MM.1S (cell line): ENCODE results near the gene TRIM6.

Experiments
- EZH2 ChIP-seq: fragments of 300-600 bp; sonication (generic); optimal IDR thresholded peaks from 2 replicates; pipeline ENCODE3; 2017; ENCODE audit warnings: low read depth, mild to moderate bottlenecking, antibody characterized with exemption, low read length, mixed read lengths
- EZH2phosphoT487 ChIP-seq: fragments of 300-600 bp; sonication (generic); IDR thresholded peaks from 2 replicates; pipeline ENCODE4 v1.6.1; 2018; ENCODE audit warnings: antibody characterized with exemption, low read length
- TF ChIP-seq, protein P1 (sequence below): fragments of 300-600 bp; sonication (generic); IDR thresholded peaks from 2 replicates; pipeline ENCODE4 v1.5.1; 2016; ENCODE audit warnings: antibody characterized with exemption, low read length, mixed read lengths

DNA sequence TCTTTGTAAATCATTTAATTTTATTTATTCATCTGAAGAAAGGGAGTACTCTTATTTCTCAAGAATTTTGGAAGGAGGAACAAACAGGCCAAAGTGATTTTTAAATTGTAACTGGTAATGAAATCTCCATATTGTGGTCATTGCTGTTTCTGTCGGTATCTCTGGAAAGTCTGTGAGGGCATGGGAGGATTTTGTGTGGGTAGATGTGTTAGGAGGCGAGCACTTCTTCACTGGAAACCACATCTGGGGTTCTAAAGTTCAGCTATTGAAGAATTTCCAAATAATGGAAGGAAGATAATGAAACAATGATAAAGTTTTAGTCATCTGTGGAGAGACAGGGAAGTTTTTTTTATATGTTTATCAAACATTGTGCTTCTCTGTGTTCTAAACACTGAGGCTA lies 35.0 kb downstream of the TRIM6 start:
- TF ChIP-seq EZH2 (no peak), EZH2phosphoT487 (no peak)
- TF ChIP-seq, protein P1, sequence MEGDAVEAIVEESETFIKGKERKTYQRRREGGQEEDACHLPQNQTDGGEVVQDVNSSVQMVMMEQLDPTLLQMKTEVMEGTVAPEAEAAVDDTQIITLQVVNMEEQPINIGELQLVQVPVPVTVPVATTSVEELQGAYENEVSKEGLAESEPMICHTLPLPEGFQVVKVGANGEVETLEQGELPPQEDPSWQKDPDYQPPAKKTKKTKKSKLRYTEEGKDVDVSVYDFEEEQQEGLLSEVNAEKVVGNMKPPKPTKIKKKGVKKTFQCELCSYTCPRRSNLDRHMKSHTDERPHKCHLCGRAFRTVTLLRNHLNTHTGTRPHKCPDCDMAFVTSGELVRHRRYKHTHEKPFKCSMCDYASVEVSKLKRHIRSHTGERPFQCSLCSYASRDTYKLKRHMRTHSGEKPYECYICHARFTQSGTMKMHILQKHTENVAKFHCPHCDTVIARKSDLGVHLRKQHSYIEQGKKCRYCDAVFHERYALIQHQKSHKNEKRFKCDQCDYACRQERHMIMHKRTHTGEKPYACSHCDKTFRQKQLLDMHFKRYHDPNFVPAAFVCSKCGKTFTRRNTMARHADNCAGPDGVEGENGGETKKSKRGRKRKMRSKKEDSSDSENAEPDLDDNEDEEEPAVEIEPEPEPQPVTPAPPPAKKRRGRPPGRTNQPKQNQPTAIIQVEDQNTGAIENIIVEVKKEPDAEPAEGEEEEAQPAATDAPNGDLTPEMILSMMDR, result no peak
